C1 segment of cervical spinal cord (tissue), 14 donors: Measurements from ENCODE around the gene S1PR3.
A peak's percentile ranks its signal among the peaks of the same experiment; 100 is the strongest.
"Not testable (repeated sequence)": the region's sequence is repeated elsewhere in the genome, so short reads cannot be mapped to it uniquely, and the experiment has no call there.

Experiments used
- DNase-seq, 14 donors: peaks; one replicate each; lab custom pipeline; 2025; lab: John Stamatoyannopoulos, UW

S1PR3 gene

GRCh38 chr9:88991066-88992034 is at the start of gene S1PR3:
Gene S1PR3 (plus strand): TSS chr9:88991468. CDS start chr9:89001201, 9,733 bp downstream.
- peak in 6 of 14 donors; percentile 7 to 60 (median 33) for DNase-seq

- not testable (repeated sequence) for DNase-seq
These were observed 49.7 kb upstream of the S1PR3 start for GRCh38 chr9:88941586-88941985.

GRCh38 chr9:88942411-88942810 is 48.9 kb upstream of the S1PR3 start:
- no peak for DNase-seq

- DNase-seq = no peak
These were observed 45.5 kb upstream of the S1PR3 start for GRCh38 chr9:88945636-88946333.

GRCh38 chr9:88947581-88948573 is 43.4 kb upstream of the S1PR3 start:
- no peak for DNase-seq

- no peak for DNase-seq
These were observed 41.8 kb upstream of the S1PR3 start for GRCh38 chr9:88949425-88949824.

- no peak for DNase-seq
These were observed 41.3 kb upstream of the S1PR3 start for GRCh38 chr9:88949961-88950340.

- DNase-seq = peak in 1 of 14 donors; percentile 4
These were observed 40.7 kb upstream of the S1PR3 start for GRCh38 chr9:88950341-88951154.

GRCh38 chr9:88951155-88951542 is 40.1 kb upstream of the S1PR3 start:
- no peak for DNase-seq

- peak in 8 of 14 donors; percentile 6 to 64 (median 14) for DNase-seq
These were observed 39.1 kb upstream of the S1PR3 start for GRCh38 chr9:88952086-88952615.

GRCh38 chr9:88952976-88953375 is 38.3 kb upstream of the S1PR3 start:
- DNase-seq = no peak

- peak in 9 of 14 donors; percentile 21 to 78 (median 39) for DNase-seq
These were observed 37.8 kb upstream of the S1PR3 start for GRCh38 chr9:88953381-88954029.

GRCh38 chr9:88954066-88954465 is 37.2 kb upstream of the S1PR3 start:
- DNase-seq = no peak

- DNase-seq = no peak
These were observed 33.7 kb upstream of the S1PR3 start for GRCh38 chr9:88957526-88957925.

- no peak for DNase-seq
These were observed 31.4 kb upstream of the S1PR3 start for GRCh38 chr9:88959727-88960469.

GRCh38 chr9:88960632-88961031 is 30.6 kb upstream of the S1PR3 start:
- no peak for DNase-seq

GRCh38 chr9:88965473-88965872 is 25.8 kb upstream of the S1PR3 start:
- DNase-seq = no peak

GRCh38 chr9:88966894-88967676 is 24.2 kb upstream of the S1PR3 start:
- no peak for DNase-seq
